Right atrium auricular region (tissue), 2 donors: ENCODE results near the gene CABLES2. TPM values are rescaled to one million over a fixed set of nuclear protein-coding genes. Genes with fewer than 3 reads are reported as not detected.
A peak's percentile ranks its signal among the peaks of the same experiment; 100 is the strongest.

Experiments used
- DNase-seq: peaks from one replicate; pipeline ENCODE4 v3.0.0-alpha.2; 2019; ENCODE audit warnings: low spot score
- H3K27ac ChIP-seq, 2 donors: fragments of 200-600 bp; sonication (generic); 1 replicate in 1 of 2; 2 replicates in 1 of 2; pipeline ENCODE4 v1.5.1; 2016 to 2019
- H3K27me3 ChIP-seq, 2 donors: fragments of 200-600 bp; sonication (generic); one replicate each; pipeline versions ENCODE4 v1.5.1 to v1.6.0; 2017 to 2019
- H3K36me3 ChIP-seq: fragments of 200-600 bp; sonication (generic); one replicate; pipeline ENCODE4 v1.5.1; 2016
- H3K4me1 ChIP-seq, 2 donors: fragments of 200-600 bp; sonication (generic); one replicate each; pipeline versions ENCODE4 v1.5.1 to v1.6.0; 2017 to 2019
- H3K4me3 ChIP-seq, 2 donors: fragments of 200-600 bp; sonication (generic); 1 replicate in 1 of 2; 2 replicates in 1 of 2; pipeline ENCODE4 v1.5.1; 2017 to 2019; ENCODE audit warnings: mild to moderate bottlenecking in 1 of 2, moderate library complexity in 1 of 2
- H3K9me3 ChIP-seq, 2 donors: fragments of 200-600 bp; sonication (generic); one replicate each; pipeline ENCODE4 v1.5.1; 2019
- total RNA-seq, 2 donors: library from RNA; depleted of rRNA; stranded (reverse); fragments of >200 nt; gene quantifications; one replicate each; pipeline ENCODE4 v1.1.0, GENCODE V29; 2016
- TF ChIP-seq, protein P1 (sequence below), 2 donors: fragments of 200-600 bp; sonication (generic); IDR thresholded peaks; one replicate each; pipeline ENCODE4 v1.5.1; 2019; ENCODE audit warnings: antibody characterized with exemption in 2 of 2

The CABLES2 gene
- total RNA-seq, 2 donors from 2014 or later, result 10.8 to 17.7 TPM

DNA sequence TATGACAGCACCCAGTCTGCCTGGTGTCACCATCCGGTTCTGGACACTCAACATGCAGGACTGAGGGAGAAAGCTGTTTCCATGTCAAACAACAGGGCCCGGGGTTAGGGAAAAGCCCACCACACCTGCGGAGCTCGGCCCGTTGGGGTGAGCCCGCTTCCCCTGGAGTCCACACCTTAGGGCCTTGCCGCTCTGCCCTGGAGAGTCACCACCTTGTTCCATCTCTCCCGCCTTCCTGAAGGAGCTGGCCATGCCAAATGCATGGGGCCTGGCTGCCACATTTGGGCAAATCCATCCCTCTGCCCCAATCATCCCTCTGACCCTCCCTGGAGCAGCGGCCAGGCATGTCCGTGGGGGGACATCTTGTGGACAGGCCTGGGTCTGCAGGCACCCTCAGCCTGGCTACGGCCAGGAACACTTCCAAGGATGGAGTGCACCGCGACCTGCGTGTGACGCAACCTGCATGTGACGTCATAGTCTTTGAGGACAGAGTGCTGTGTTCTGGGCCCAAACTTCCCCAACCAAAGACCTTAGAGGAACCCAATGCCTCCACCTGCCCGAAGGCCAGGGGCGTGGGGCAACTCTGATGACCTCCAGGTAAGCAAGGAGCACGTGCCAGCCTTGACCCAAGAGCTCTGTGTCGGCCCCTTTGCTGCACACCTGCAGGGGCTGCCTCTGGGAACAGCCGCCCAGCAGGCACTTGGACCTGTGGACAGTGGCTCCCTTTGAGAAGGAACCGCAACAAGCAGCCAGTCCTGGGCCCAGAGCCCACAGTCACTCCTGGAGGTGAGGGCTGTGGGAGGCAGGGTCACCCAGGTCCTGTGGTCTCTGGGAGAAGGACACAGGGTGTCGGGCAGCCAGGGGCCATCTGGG, 1.7 kb downstream of the CABLES2 start:
- TF ChIP-seq, protein P1, sequence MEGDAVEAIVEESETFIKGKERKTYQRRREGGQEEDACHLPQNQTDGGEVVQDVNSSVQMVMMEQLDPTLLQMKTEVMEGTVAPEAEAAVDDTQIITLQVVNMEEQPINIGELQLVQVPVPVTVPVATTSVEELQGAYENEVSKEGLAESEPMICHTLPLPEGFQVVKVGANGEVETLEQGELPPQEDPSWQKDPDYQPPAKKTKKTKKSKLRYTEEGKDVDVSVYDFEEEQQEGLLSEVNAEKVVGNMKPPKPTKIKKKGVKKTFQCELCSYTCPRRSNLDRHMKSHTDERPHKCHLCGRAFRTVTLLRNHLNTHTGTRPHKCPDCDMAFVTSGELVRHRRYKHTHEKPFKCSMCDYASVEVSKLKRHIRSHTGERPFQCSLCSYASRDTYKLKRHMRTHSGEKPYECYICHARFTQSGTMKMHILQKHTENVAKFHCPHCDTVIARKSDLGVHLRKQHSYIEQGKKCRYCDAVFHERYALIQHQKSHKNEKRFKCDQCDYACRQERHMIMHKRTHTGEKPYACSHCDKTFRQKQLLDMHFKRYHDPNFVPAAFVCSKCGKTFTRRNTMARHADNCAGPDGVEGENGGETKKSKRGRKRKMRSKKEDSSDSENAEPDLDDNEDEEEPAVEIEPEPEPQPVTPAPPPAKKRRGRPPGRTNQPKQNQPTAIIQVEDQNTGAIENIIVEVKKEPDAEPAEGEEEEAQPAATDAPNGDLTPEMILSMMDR (IDR thresholded peaks at IDR 0.05), result peak; percentile 52 to 67
- peak overlapping the region; percentile 82 to 86 for H3K27ac ChIP-seq
- peak; percentile 71 for DNase-seq
- peaks cover 0 to 42% of the 10 kb centered on the region in 2 donors for H3K4me1 ChIP-seq
- peak overlapping the region; percentile 63 to 64 for H3K4me3 ChIP-seq
- no peaks in the 10 kb centered on the region for H3K27me3 ChIP-seq
- H3K36me3 ChIP-seq, result no peaks in the 10 kb centered on the region
- no peaks in the 10 kb centered on the region for H3K9me3 ChIP-seq

DNA sequence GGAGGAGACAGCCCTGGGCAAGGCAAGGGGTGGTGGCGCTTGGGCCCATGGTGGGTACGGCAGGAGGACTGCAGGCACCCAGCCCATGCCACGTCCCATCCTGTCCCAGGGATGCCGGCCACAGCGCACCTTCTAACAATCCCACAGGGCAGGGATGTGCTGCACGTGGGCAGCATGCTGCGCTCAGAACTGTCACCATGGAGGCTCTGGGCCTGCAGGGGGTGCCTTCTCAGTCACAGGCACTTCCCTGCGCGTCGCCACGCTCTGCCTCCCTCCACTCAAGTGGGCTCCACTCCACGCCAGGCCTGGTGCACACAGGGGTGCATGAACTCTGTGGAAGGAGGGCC, 2.4 kb downstream of the CABLES2 start:
- no peak for DNase-seq
- no peaks in the 10 kb centered on the region for H3K9me3 ChIP-seq
- H3K27me3 ChIP-seq, result no peaks in the 10 kb centered on the region
- H3K36me3 ChIP-seq, result no peaks in the 10 kb centered on the region
- peaks cover 0 to 36% of the 10 kb centered on the region in 2 donors for H3K4me1 ChIP-seq
- H3K4me3 ChIP-seq, result no peak overlapping the region
- TF ChIP-seq, protein P1 (IDR thresholded peaks at IDR 0.05), result no peak
- peak overlapping the region; percentile 82 to 86 for H3K27ac ChIP-seq

DNA sequence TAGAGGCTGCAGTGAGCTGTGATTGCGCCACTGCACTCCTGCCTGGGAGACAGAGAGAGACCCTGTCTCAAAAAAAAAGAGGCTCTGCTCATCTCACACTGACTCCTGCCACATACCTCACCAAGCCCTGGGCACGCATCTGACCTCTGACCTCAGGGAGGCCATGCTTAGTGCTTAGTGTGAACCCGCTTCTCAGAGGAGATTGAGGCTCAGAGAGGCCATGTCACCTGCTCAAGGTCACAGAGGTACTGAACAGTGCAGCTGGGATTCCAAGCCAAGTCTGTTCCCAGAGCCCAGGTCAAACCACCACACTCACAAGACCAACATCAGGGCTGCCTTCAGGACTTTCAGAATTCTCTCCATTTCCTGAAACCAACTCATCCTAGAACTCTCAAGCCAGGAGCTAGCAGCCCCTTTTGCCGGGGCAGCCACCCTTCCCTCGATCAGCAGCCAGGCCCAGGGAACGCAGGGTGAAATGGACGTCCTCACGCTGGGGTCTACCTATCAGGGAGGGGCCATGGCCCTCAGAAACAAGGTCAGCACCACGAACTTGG, 2.9 kb downstream of the CABLES2 start:
- Histone ChIP-seq H3K27me3 (no peaks in the 10 kb centered on the region), H3K4me3 (no peak overlapping the region), H3K27ac (peak overlapping the region in 1 of 2 donors; percentile 31), H3K4me1 (peaks cover 0 to 34% of the 10 kb centered on the region in 2 donors), H3K36me3 (no peaks in the 10 kb centered on the region), H3K9me3 (no peaks in the 10 kb centered on the region)
- TF ChIP-seq, protein P1 (IDR thresholded peaks at IDR 0.05), result no peak
- no peak for DNase-seq

GRCh38 chr20:62403331-62403730, 3.8 kb downstream of the CABLES2 start:
- TF ChIP-seq, protein P1 (IDR thresholded peaks at IDR 0.05), result no peak
- no peaks in the 10 kb centered on the region for H3K27me3 ChIP-seq
- H3K4me3 ChIP-seq, result no peak overlapping the region
- H3K9me3 ChIP-seq, result no peaks in the 10 kb centered on the region
- no peak overlapping the region for H3K27ac ChIP-seq
- no peak for DNase-seq
- H3K4me1 ChIP-seq, result peaks cover 0 to 34% of the 10 kb centered on the region in 2 donors
- H3K36me3 ChIP-seq, result no peaks in the 10 kb centered on the region

GRCh38 chr20:62402456-62403150, 4.5 kb downstream of the CABLES2 start:
- Histone ChIP-seq H3K4me3 (no peak overlapping the region), H3K9me3 (no peaks in the 10 kb centered on the region)
- TF ChIP-seq, protein P1 (IDR thresholded peaks at IDR 0.05), result no peak

More at GRCh38 chr20:62402456-62403150, 4.5 kb downstream of the CABLES2 start:
- no peak for DNase-seq
- H3K27me3 ChIP-seq, result no peaks in the 10 kb centered on the region
- H3K27ac ChIP-seq, result no peak overlapping the region
- H3K4me1 ChIP-seq, result peaks cover 0 to 29% of the 10 kb centered on the region in 2 donors
- H3K36me3 ChIP-seq, result no peaks in the 10 kb centered on the region
